Stimulated activated naive CD8-positive, alpha-beta T cell treated with anti-CD3 and anti-CD28 coated beads, Interleukin-15, amount 100 ng/mL, for 72 hours (primary cell): Measurements from ENCODE around the gene XPNPEP2.

Experiments
- ATAC-seq: fragments of 150-1000 bp; cut with Tn5 transposase; 2 replicates; pipeline ENCODE4 v1.10.0; 2021; ENCODE audit warnings: mild to moderate bottlenecking, moderate library complexity
- DNase-seq, 2 donors: peaks; one replicate each; pipeline ENCODE4 v3.0.0; 2021 to 2022
- H3K27ac Mint-ChIP-seq, 2 donors: one replicate each; pipeline ENCODE4 v1.8.0; 2022; ENCODE audit warnings: mild to moderate bottlenecking in 2 of 2, mixed read lengths in 2 of 2, moderate library complexity in 2 of 2
- H3K27me3 Mint-ChIP-seq: one replicate; pipeline ENCODE4 v1.8.0; 2022; ENCODE audit warnings: mixed read lengths
- H3K4me1 Mint-ChIP-seq: one replicate; pipeline ENCODE4 v1.8.0; 2022; ENCODE audit warnings: mild to moderate bottlenecking, mixed read lengths
- H3K4me3 Mint-ChIP-seq, 2 donors: one replicate each; pipeline ENCODE4 v1.8.0; 2022; ENCODE audit warnings: mild to moderate bottlenecking in 2 of 2, mixed read lengths in 2 of 2, moderate library complexity in 1 of 2
- H3K9me3 Mint-ChIP-seq, 2 donors: one replicate each; pipeline ENCODE4 v1.8.0; 2022; ENCODE audit warnings: mixed read lengths in 2 of 2

The XPNPEP2 gene

GRCh38 chrX:129813662-129814368 is 75.0 kb downstream of the XPNPEP2 start:
- no peak for ATAC-seq
- no peak for DNase-seq
- H3K27ac Mint-ChIP-seq: no peak overlapping the region

GRCh38 chrX:129818123-129818522 is 79.3 kb downstream of the XPNPEP2 start:
- Mint-ChIP-seq H3K27ac (no peak overlapping the region), H3K9me3 (no peaks in the 10 kb centered on the region), H3K4me3 (no peak overlapping the region), H3K27me3 (no peaks in the 10 kb centered on the region), H3K4me1 (no peaks in the 10 kb centered on the region)
- ATAC-seq (no peak), DNase-seq (no peak)

More at GRCh38 chrX:129813662-129814368, 75.0 kb downstream of the XPNPEP2 start:
- Mint-ChIP-seq H3K4me1 (peaks cover 9% of the 10 kb centered on the region), H3K27me3 (no peaks in the 10 kb centered on the region), H3K9me3 (no peaks in the 10 kb centered on the region), H3K4me3 (no peak overlapping the region)
